NCI-H774 (cell line): ENCODE results near the gene CACNB2.
"Not testable (repeated sequence)": the region's sequence is repeated elsewhere in the genome, so short reads cannot be mapped to it uniquely, and the experiment has no call there.

Experiments used
- DNase-seq: peaks from one replicate; lab custom pipeline; 2025; lab: John Stamatoyannopoulos, UW

CACNB2 gene

GRCh38 chr10:18201877-18202276 lies 61.7 kb downstream of the CACNB2 start:
- no peak for DNase-seq

GRCh38 chr10:18202680-18203460 lies 62.6 kb downstream of the CACNB2 start:
- no peak for DNase-seq

- DNase-seq: no peak
Measured at GRCh38 chr10:18203471-18203870, 63.2 kb downstream of the CACNB2 start.

- DNase-seq: no peak
Measured at GRCh38 chr10:18204039-18204835, 64.0 kb downstream of the CACNB2 start.

- no peak for DNase-seq
Measured at GRCh38 chr10:18205098-18205834, 65.0 kb downstream of the CACNB2 start.

GRCh38 chr10:18208186-18208585 lies 68.0 kb downstream of the CACNB2 start:
- DNase-seq: not testable (repeated sequence)

- no peak for DNase-seq
Measured at GRCh38 chr10:18209241-18209640, 69.0 kb downstream of the CACNB2 start.

- no peak for DNase-seq
Measured at GRCh38 chr10:18210711-18211110, 70.5 kb downstream of the CACNB2 start.

GRCh38 chr10:18211862-18212261 lies 71.6 kb downstream of the CACNB2 start:
- no peak for DNase-seq

- DNase-seq: no peak
Measured at GRCh38 chr10:18213271-18213670, 73.0 kb downstream of the CACNB2 start.

- DNase-seq: no peak
Measured at GRCh38 chr10:18214691-18215563, 74.7 kb downstream of the CACNB2 start.

- no peak for DNase-seq
Measured at GRCh38 chr10:18216482-18216881, 76.3 kb downstream of the CACNB2 start.

- no peak for DNase-seq
Measured at GRCh38 chr10:18217577-18217976, 77.4 kb downstream of the CACNB2 start.

- DNase-seq: no peak
Measured at GRCh38 chr10:18219146-18219545, 78.9 kb downstream of the CACNB2 start.

GRCh38 chr10:18221123-18221522 lies 80.9 kb downstream of the CACNB2 start:
- no peak for DNase-seq

- no peak for DNase-seq
Measured at GRCh38 chr10:18221882-18222281, 81.7 kb downstream of the CACNB2 start.

- DNase-seq: no peak
Measured at GRCh38 chr10:18222866-18223265, 82.6 kb downstream of the CACNB2 start.

GRCh38 chr10:18223898-18224297 lies 83.7 kb downstream of the CACNB2 start:
- DNase-seq: no peak

GRCh38 chr10:18224626-18225445 lies 84.6 kb downstream of the CACNB2 start:
- DNase-seq: no peak

GRCh38 chr10:18226336-18226735 lies 86.1 kb downstream of the CACNB2 start:
- DNase-seq: no peak

GRCh38 chr10:18229826-18230225 lies 89.6 kb downstream of the CACNB2 start:
- DNase-seq: no peak
